Measurements from ENCODE around the gene ARMC2. TPM values are rescaled to one million over a fixed set of nuclear protein-coding genes. Genes with fewer than 3 reads are reported as not detected.

ARMC2 gene
- total RNA-seq, 1 donor from 2014 or later, result 5.2 TPM

DNA sequence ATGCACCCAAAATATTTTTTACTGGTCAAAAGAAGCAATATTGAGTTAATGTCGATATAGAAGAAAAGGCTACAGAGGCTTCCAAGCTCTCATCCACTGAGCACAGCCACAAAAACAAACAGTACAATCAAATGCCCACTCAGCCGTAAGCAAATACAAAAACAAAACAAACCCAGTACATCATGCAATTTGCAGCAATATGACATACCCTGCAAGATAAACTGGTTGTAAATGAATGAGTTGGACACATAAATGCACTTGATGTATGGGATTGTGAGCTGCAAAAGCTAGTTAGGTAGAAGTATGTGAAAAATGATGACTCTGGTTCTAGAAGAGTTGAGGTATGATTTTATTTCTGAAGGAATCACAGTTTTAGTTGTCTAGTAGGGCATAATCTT, 162.5 kb downstream of the ARMC2 start:
- no peak overlapping the region for H3K9ac ChIP-seq (ENCODE audit: low read length)
- Mint-ChIP-seq H3K4me3 (ENCODE audit: unreplicated experiment) (no peak overlapping the region), H3K27me3 (ENCODE audit: low read depth, unreplicated experiment) (no peaks in the 10 kb centered on the region), H3K36me3 (ENCODE audit: low read depth, unreplicated experiment) (peaks cover 6% of the 10 kb centered on the region), H3K9me3 (ENCODE audit: unreplicated experiment) (no peaks in the 10 kb centered on the region), H3K4me1 (ENCODE audit: low read depth, unreplicated experiment) (peaks cover 23% of the 10 kb centered on the region), H3K27ac (ENCODE audit: unreplicated experiment) (no peak overlapping the region)
- H3K4me3 ChIP-seq (ENCODE audit: insufficient read depth, low read depth, low read length), result no peak overlapping the region
- peaks cover 12% of the 10 kb centered on the region for H4K20me1 ChIP-seq (ENCODE audit: insufficient read depth, low read length)
- peaks cover 24% of the 10 kb centered on the region for H3K79me2 ChIP-seq (ENCODE audit: insufficient read depth, low read length)
- FAIRE-seq, result no peak
- H2AFZ ChIP-seq (ENCODE audit: low read depth, low read length), result no peak overlapping the region
- no peak for TF ChIP-seq EZH2 (IDR thresholded peaks at IDR 0.05; ENCODE audit: insufficient read depth, low read length)
- TF ChIP-seq, protein P1, sequence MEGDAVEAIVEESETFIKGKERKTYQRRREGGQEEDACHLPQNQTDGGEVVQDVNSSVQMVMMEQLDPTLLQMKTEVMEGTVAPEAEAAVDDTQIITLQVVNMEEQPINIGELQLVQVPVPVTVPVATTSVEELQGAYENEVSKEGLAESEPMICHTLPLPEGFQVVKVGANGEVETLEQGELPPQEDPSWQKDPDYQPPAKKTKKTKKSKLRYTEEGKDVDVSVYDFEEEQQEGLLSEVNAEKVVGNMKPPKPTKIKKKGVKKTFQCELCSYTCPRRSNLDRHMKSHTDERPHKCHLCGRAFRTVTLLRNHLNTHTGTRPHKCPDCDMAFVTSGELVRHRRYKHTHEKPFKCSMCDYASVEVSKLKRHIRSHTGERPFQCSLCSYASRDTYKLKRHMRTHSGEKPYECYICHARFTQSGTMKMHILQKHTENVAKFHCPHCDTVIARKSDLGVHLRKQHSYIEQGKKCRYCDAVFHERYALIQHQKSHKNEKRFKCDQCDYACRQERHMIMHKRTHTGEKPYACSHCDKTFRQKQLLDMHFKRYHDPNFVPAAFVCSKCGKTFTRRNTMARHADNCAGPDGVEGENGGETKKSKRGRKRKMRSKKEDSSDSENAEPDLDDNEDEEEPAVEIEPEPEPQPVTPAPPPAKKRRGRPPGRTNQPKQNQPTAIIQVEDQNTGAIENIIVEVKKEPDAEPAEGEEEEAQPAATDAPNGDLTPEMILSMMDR (IDR thresholded peaks at IDR 0.05; ENCODE audit: insufficient read depth, low read depth, low read length), result no peak
- no peak for DNase-seq (ENCODE audit: low read depth)
- H3K27me3 ChIP-seq (ENCODE audit: insufficient read depth, low read length), result no peaks in the 10 kb centered on the region
- no peaks in the 10 kb centered on the region for H3K9me3 ChIP-seq (ENCODE audit: insufficient read depth, low read depth, low read length)
- no peak overlapping the region for H3K27ac ChIP-seq (ENCODE audit: low read depth, low read length)
- H3K36me3 ChIP-seq (ENCODE audit: insufficient read depth, low read length), result no peaks in the 10 kb centered on the region
- no peak overlapping the region for H3K4me2 ChIP-seq (ENCODE audit: low read length)
- peaks cover 3% of the 10 kb centered on the region for H3K4me1 ChIP-seq (ENCODE audit: insufficient read depth, low read length)

DNA sequence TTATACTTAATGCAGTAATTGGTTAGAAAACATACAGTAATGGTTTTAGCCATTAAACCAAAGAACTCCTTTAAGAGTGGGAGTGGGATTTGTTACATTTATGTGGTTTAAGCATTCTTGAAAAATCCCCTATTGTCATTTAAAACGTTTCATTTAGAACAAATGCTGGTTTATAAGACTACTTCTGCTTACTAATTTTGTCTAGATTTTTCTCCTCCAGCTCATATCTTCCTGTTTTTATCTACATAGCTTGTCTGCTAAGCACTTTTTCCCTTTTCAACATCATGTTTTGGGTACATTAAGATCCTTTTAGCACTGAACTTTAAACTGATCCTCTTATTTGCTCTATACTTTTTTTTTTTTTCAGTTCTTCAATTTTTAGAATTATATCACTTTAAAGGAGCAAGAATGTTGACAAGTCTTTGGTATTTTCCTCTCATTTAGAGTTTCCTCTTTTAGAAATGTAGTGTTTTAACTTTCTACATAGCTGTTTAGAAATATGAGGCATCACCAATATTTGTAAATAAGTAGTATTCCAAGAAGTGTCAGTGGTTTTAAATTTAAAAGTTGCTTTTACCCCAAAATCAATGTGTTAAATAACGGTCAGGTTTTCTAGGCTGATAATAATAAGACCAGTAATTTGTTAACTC, 165.6 kb downstream of the ARMC2 start:
- Histone ChIP-seq H3K36me3 (ENCODE audit: insufficient read depth, low read length) (no peaks in the 10 kb centered on the region), H4K20me1 (ENCODE audit: insufficient read depth, low read length) (no peaks in the 10 kb centered on the region), H3K27ac (ENCODE audit: low read depth, low read length) (no peak overlapping the region), H3K9ac (ENCODE audit: low read length) (no peak overlapping the region), H3K9me3 (ENCODE audit: insufficient read depth, low read depth, low read length) (no peaks in the 10 kb centered on the region), H2AFZ (ENCODE audit: low read depth, low read length) (no peak overlapping the region), H3K27me3 (ENCODE audit: insufficient read depth, low read length) (no peaks in the 10 kb centered on the region), H3K4me1 (ENCODE audit: insufficient read depth, low read length) (peaks cover 3% of the 10 kb centered on the region), H3K4me2 (ENCODE audit: low read length) (no peak overlapping the region), H3K4me3 (ENCODE audit: insufficient read depth, low read depth, low read length) (no peak overlapping the region), H3K79me2 (ENCODE audit: insufficient read depth, low read length) (no peaks in the 10 kb centered on the region)
- H3K4me3 Mint-ChIP-seq (ENCODE audit: unreplicated experiment), result no peak overlapping the region
- H3K27ac Mint-ChIP-seq (ENCODE audit: unreplicated experiment), result no peak overlapping the region
- H3K27me3 Mint-ChIP-seq (ENCODE audit: low read depth, unreplicated experiment), result no peaks in the 10 kb centered on the region
- DNase-seq (ENCODE audit: low read depth) (no peak), FAIRE-seq (no peak)
- H3K36me3 Mint-ChIP-seq (ENCODE audit: low read depth, unreplicated experiment), result peaks cover 6% of the 10 kb centered on the region
- TF ChIP-seq, protein P1 (IDR thresholded peaks at IDR 0.05; ENCODE audit: insufficient read depth, low read depth, low read length), result no peak
- TF ChIP-seq EZH2 (IDR thresholded peaks at IDR 0.05; ENCODE audit: insufficient read depth, low read length), result no peak
- H3K4me1 Mint-ChIP-seq (ENCODE audit: low read depth, unreplicated experiment), result peaks cover 11% of the 10 kb centered on the region
- H3K9me3 Mint-ChIP-seq (ENCODE audit: unreplicated experiment), result no peaks in the 10 kb centered on the region

- Mint-ChIP-seq H3K27me3 (ENCODE audit: low read depth, unreplicated experiment) (no peaks in the 10 kb centered on the region), H3K36me3 (ENCODE audit: low read depth, unreplicated experiment) (peaks cover 6% of the 10 kb centered on the region), H3K4me3 (ENCODE audit: unreplicated experiment) (no peak overlapping the region), H3K27ac (ENCODE audit: unreplicated experiment) (no peak overlapping the region), H3K4me1 (ENCODE audit: low read depth, unreplicated experiment) (peaks cover 11% of the 10 kb centered on the region), H3K9me3 (ENCODE audit: unreplicated experiment) (no peaks in the 10 kb centered on the region)
- Histone ChIP-seq H3K4me1 (ENCODE audit: insufficient read depth, low read length) (peaks cover 3% of the 10 kb centered on the region), H3K79me2 (ENCODE audit: insufficient read depth, low read length) (no peaks in the 10 kb centered on the region), H3K9me3 (ENCODE audit: insufficient read depth, low read depth, low read length) (no peaks in the 10 kb centered on the region), H3K4me2 (ENCODE audit: low read length) (no peak overlapping the region), H3K36me3 (ENCODE audit: insufficient read depth, low read length) (no peaks in the 10 kb centered on the region), H3K27me3 (ENCODE audit: insufficient read depth, low read length) (no peaks in the 10 kb centered on the region), H3K4me3 (ENCODE audit: insufficient read depth, low read depth, low read length) (no peak overlapping the region), H2AFZ (ENCODE audit: low read depth, low read length) (no peak overlapping the region), H4K20me1 (ENCODE audit: insufficient read depth, low read length) (peaks cover 3% of the 10 kb centered on the region), H3K9ac (ENCODE audit: low read length) (no peak overlapping the region), H3K27ac (ENCODE audit: low read depth, low read length) (no peak overlapping the region)
- no peak for TF ChIP-seq EZH2 (IDR thresholded peaks at IDR 0.05; ENCODE audit: insufficient read depth, low read length)
- TF ChIP-seq, protein P1 (IDR thresholded peaks at IDR 0.05; ENCODE audit: insufficient read depth, low read depth, low read length), result no peak
- DNase-seq (ENCODE audit: low read depth) (no peak), FAIRE-seq (no peak)
Observed at GRCh38 chr6:109014606-109015005, 166.4 kb downstream of the ARMC2 start.
